IPS-NIHi7 (cell line): ENCODE data around the gene PUDP.
A peak's percentile ranks its signal among the peaks of the same experiment; 100 is the strongest.

Experiments used
- DNase-seq: peaks from one replicate; pipeline ENCODE4 v3.0.0; 2012; ENCODE audit warnings: mixed read lengths; ENCODE audit errors: extremely low spot score

The PUDP gene

DNA sequence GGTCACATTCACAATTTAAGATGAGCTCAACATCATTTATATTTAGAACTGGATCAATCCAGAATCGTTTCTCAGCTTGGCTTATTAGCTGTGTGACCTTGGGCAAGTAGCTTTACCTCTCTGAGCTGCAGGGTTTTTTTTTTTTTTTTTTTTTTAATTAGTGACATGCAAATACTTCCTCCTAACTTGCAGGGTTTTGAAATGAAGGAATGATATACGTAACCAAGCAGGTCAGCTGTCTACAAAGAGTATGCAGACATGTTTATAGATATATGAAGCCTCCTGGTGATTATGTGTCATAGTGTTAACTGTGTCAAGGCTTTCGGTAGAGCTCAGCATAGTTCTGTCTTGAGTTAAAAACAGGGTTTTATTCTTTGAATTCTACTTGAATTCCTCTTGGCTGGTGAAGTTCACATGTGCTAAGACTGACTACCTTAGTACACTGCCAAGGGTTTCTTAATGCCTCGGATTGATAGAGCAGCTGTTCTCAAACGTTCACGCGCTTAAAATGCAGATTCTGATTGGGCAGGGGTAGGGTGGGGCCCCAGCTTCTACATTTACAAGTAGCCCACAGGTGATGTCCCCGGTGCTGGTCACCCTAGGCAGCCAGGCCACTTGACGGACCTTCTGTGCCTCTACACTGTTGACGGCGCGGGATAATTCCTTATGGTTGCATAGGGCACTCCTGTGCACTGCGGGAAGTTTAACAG lies 1.1 kb downstream of the PUDP start:
- DNase-seq: no peak

DNA sequence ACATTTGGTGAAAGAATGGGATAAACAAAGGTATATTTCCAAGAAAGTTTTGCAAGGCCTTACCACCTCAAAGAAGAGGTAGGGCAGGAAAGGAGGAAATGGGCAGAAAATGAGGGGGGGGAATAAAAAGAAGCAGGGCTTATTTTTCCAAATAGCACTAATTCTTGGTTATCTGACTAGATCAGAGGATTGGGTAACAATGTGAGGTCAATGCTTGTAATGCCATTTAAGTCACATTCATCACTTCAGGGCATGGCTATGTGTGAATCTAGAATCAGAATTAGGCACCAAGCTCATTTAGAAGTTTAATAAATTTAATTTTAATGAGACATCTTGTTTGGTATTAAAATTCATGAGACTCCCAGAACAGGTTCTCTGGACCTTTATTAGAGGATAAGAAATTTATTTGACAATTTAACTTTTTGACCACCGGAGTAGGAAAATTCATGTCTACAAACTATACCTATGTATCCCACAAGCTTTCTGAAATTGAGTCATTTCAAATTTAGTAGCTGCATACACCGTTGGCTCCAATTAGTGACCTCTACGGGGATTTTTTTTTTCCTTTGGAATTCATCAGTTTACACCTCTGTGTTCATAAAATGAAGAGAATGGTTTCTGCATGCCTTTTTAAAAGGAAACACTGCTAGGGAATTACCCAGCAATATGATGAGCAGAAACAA lies 1.8 kb downstream of the PUDP start:
- no peak for DNase-seq

DNA sequence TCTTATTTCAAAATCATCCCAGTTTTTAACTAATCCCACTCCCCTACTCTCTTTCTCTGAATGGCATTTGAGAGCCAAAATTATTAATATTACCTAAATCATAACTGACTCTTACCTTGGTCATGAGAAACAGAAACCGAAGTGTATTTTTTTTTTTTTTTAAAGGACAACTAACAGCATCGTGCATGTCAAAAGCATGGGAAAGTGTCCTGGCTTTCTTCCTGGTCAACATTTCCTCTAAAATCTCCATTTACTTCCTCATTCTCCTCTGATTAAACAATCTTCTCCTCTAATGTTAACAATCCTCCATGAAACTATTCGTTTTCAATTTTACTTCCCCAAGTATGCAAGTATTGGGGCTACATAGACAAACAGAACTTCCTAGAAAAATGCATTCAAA lies 2.5 kb downstream of the PUDP start:
- no peak for DNase-seq

DNA sequence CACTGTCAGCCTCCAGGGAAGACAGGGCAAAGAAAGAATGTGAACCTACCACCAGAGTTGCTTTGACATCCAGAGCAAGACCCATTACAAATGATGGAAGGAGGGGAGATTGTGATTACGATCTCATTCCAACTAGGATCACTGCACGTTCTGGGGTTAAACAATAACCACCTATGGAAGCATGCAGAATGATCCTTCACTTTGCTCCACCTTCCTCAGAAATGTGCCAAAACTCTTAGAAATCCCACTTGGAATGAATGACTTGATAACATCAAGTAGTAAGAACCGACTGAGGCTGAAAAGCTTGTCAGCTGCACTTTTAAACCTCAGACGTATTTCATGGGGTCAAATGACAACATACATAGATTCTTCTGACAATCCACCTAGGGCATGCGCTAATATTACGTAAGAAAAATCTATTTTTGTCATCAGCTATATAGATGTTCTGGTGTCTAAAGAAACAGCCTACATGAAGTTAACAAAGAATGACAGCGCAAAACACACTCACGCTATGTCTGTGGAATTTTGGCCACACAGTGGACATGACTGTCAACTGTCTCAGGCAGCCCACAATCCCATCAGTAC lies 3.9 kb downstream of the PUDP start:
- DNase-seq: no peak

DNA sequence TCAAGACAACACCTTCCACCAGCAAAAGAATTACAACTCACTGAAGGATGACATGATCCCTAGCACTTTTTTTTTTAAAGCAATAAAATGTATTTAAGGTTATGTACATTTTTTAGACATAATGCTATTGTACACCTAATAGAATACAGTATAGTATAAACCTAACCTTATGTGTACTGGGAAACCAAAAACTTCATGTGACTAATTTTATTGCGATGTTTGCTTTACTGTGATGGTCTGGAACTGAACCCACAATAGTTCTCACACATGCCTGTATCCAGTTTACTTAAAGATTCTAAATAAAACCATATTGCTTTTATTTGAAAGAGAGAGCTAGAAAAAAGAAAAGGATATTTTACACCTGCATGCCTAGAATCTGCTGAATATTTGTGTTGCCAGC lies 4.9 kb downstream of the PUDP start:
- no peak for DNase-seq

DNA sequence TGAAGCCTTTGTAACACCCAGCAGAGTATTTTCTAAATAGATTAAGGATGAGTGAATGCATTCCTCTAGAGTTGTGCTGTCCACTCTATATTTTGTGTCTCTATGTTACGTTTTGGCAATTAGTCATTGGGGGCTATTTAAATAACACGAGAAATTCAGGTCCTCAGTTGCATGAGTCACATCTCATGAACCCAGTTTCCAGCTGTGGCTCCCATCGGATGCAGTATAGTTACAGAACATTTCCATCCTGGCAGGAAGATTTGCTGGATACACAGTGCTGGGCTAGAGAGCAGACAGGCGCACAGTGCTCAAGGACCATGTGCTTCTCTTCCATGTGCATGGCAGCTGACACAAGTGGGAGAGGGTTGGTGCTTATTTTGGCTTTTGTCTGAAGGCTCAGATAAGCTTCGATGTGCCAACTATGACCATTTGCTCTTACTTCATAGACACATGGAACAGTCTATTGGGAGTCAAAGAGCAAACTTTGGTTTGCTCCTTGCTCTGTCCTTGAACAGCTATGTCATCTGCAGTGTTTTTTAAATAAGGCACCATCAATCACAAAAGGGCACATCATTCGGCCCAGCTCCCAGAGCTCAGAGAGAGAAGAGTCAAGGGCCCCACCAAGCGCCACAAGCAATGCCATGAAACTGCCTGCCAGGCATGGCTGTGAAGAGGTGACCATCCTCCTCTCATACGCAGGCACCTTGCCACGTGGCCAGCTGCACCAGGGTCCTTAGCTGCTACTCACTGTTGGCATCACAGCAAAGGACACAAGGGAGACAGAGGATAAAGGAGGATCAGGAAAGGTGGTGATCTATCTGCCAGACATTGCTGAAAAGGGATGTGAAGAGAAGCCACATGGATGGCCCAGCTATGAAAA lies 8.5 kb downstream of the PUDP start:
- no peak for DNase-seq

DNA sequence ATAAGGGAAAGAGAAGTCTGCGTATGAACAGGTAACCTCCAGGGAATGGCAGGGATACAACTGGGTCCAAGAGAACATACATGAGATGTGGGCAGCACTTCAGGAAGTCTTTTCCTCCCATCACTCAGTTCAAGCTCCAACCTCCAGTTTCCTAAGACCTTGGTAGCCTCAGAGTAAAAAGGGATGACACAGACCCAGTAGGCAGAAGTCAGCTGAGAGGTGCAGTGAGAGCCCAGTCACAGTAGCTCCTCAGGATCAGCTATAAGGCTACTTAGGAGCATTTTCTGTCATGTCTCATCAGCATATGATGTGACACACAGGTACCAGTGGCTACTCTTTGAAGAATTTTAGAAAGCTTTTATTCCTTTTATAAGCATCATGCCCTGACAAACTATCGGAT lies 13.0 kb downstream of the PUDP start:
- DNase-seq: no peak

DNA sequence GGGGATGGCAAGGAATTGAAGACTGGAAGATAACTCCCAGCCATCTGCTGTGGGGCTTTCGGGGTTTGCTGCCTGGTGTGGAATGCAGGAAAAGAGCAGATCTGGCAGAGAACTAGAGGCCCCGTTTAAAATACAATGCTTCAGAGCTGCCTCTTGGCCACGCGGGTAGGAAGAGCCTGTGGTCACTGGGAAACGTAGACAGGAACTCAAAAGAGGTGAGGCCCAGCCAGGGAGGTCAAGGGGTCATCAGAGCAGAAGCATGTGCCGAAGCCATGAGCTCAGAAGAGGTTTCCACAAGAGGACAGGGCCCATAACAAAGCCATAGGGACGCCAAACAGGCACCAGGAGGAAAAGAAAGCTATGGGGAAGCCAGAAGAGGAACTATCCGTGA lies 14.9 kb downstream of the PUDP start:
- peak; percentile 15 for DNase-seq

DNA sequence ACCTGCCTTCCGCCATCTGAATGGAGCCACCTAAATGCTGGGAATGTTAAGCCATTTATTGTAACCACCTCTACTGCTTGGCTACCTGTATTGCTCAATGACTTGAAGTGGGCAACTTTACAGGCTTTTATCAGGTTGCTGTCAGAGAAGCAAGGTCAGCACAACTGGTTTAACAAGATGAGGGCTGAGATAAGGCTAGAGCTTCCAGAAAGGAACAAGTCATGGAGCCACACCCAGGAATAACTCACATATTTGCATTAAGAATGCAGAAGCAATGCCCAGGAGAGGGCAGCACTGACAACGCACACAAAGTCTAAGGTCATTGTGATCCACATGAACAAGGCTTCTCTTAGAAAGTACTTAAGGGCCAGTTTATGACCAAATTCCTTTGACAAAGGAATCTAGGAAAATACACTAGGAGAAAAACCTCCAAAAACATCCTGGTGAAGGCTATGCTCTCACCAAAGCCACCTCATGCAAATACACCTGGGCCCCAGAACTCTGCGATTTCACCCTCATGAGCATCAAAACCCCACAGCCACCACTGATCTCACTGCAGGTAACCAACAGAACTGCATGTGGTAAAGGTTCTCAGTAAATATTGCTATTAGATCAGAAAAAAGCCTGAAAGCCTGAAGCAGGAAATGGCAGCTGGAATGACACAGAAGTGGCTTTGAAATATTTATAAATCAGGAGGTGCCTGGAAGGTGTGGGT lies 15.5 kb downstream of the PUDP start:
- DNase-seq: peak; percentile 63

DNA sequence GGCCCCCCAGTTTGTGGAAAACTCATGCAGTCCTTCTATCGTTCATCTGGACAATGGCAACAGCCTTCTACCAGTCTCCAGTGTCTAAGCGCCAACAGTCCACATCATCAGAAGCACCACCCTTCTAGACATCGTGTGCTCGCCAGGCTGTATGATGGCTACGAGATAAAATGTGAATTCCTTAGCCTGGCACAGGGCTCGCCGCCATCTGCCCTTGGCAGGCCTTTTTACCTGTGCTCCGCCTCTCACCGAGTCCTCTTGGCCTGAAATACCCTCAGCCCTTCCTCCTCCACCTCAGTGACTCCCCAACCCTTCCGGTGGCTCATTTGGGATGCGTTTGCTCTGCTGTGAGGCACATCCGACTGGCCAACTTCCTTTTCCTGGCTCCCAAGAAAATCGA lies 16.3 kb downstream of the PUDP start:
- DNase-seq: no peak

DNA sequence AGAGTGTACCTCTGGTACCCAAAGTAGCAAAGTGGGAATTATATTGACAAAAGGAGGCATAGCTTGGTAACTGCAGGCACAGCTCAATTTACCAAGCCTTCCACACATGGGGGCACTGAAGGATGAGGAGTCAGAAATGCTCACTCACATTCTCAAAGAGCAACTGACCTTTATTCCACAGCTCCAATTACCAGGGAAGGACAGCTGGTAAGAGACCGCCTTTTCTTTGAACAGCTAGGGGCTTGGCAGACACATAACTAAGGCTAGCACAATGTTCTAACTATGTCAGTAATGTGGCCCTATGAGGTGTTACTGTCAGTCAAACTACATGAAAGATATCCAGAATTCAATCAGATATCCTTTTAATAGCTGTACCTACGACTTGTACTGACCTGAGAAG lies 20.9 kb downstream of the PUDP start:
- no peak for DNase-seq

DNA sequence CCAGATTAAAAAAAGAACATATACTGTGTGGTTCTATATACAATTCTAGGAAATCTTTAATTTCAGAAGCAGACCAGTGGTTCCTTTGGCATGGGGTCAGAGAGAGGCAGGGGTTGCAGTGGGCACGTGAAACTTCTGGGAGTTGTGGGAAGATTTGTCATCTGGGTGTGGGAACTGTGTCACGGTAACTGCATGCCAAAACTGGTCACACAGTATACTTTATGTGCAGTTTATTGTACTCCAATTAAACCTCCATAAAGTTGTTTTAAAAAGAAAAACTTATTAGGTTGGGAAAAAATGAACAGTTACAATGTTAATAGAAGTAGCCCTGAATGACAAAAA lies 27.1 kb downstream of the PUDP start:
- DNase-seq: no peak

DNA sequence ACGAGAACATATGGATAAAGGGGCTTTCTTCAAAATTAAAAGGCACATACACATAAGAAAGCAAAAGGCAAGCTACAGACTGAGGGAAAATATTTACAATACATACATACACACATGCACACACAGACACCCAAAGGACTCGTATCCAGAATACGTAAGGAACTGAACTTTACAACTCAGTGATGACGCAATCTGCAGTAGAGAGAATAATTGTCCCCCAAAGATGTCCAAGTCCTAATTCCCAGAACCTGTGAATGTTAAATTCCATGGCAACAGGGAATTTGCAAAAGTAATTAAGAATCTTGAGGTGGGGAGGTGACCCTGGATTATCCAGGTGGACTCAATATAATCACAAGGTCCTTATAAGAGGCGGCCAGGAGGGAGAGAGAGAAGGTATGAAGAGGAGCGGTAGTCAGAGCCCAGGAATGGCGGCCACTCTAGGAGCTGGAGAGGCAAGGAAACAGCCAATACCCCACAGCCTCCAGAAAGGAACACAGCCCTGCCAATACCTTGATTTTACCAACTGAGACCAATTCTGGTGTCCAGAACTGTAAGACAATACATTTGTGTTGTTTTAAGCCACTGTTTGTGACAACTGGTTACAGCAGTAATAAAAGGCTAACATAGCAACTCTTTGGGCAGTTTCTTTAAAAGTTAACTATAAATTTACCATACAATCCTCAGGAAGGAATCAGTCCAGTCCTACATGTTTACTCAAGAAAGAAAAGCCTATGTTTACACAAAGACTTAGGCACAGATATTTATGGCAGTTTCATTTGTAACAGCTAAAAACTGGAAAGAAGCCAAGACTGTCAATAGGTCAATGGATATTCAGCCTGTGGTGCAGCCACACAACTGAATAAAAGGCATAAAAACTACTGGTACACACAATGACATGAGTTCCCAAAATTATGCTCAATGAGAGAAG lies 27.7 kb downstream of the PUDP start:
- DNase-seq: no peak

DNA sequence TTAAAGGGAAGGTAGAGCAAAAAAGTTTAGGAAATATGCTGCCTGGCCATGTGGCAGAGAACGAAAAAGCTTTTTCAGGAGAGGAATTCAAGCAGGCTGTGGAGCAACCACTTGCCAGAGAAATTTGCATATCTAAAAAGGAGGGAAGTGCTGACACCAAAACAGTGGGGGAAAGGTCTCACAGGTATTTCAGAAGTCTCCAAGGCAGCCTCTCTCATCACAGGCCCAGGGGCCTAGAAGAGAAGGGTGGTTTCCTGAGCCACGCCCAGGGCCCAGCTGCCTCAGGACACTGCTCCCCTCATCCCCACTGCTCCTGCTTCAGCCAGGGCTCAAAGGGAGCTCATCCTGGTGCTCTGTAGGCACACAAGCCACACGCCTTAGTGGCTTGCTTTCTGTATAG lies 30.4 kb downstream of the PUDP start:
- peak; percentile 41 for DNase-seq

DNA sequence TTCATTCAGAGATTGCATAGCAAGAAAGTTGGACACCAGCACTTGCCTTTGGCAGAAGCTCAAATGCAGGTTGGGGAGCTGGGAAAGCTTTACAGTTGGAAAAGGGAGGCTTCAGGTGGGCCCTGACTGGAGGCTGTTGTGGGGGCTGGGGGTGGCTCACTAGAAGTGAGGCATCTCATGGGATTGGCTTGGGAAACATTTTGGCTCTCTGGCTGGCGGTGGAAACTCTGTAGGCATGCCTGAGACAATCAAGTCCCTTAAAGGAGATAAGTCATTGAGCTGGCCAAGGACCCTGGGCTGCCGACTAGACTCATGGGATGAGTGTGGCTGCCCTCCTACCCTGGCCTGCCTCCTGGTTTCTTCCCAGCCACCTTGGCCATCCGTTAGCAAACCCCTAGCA lies 31.9 kb downstream of the PUDP start:
- no peak for DNase-seq

DNA sequence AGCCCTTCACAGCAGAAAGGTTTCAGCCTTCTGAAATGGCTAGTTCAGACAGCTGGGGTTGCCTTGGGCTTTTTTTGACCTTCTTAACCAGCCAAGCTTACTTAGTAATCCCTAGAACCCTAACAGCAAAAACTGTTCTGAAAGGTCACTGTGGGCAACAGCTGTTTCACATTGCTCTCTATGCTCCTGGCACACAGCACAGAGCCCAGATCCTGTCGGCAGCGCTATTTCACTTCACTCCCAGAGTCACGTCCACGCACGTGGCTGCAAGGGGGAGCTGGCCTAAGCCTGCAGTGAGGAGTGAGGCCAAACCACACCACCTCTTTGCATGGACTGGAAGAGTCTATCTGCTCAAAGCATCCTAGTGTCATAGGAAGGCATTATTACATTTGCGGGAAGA lies 32.4 kb downstream of the PUDP start:
- no peak for DNase-seq

DNA sequence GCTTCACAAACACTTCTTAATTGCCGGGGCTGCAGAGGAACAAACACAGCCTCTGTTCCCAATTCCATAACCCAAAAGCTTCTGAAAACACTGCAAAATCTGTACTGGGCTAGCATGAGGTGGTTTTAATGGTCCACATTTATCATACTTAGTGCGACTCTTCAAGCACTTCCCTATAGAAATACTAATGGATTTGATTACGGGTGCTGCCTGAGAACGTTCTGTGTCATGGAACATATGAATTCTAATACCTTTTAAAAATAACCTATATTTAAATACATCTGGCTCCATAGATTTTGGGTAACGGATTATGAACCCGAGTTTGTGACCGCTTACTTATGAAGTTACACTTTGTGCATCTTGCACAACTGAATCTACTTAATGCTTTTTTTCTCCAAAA lies 35.9 kb downstream of the PUDP start:
- no peak for DNase-seq

DNA sequence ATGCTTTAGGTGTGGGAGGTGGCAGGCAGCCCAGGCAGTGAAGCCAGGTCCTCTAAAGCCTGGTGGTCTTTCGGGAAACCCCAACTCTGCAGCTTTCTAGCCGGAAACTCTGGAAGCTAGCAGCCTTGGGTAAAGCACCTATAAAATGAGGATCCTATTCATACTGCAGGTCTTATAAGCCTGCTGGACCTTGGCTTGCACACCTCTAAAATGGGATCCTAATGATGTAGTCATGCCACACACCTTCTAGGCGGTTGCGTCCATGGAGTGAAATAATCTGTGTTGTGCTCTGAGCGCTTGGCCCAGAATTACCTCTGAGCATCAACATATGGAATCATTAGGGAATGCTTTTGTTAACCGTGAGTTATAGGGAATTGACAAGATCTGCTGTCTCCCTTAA lies 36.4 kb downstream of the PUDP start:
- no peak for DNase-seq

DNA sequence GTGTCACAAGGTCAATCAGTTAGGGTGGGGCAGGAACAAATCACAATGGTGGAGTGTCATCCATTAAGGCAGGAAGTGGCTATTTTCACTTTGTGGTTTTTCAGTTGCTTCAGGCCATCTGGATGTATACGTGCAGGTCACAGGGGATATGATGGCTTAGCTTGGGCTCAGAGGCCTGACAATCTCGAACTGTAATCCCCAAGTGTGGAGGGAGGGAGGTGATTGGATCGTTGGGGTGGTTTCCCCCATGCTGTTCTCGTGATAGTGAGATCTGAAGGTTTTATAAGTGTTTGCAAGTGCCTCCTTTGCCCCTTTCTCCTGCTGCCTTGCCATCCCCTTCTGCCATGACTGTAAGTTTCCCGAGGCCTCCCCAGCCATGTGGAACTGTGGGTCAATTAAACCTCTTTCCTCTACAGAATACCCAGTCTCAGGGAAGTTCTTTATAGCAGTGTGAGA lies 37.1 kb downstream of the PUDP start:
- DNase-seq: no peak
